GM23338 (cell line): Measurements from ENCODE around the gene CCDC40. TPM values are rescaled to one million over a fixed set of nuclear protein-coding genes. Genes with fewer than 3 reads are reported as not detected.

Experiments used
- ATAC-seq: fragments of 200-7000 bp; cut with Tn5 transposase; 3 replicates; pipeline ENCODE4 v1.9.1; 2020
- DNase-seq: peaks from one replicate; pipeline ENCODE4 v3.0.0-alpha.2; 2015; ENCODE audit warnings: low spot score
- H2AFZ ChIP-seq: fragments of 200-600 bp; sonication (generic); 2 replicates; pipeline ENCODE4 v1.8.0; 2016; ENCODE audit warnings: antibody characterized with exemption, mild to moderate bottlenecking, moderate library complexity
- H3F3A ChIP-seq: fragments of 200-600 bp; sonication (generic); replicated peaks from 2 replicates; pipeline ENCODE4 v1.8.0; 2017; ENCODE audit warnings: antibody characterized with exemption, mixed run types, low read depth
- H3K27ac ChIP-seq: fragments of 200-600 bp; sonication (generic); 2 replicates; pipeline ENCODE4 v1.6.1; 2016; ENCODE audit warnings: low read depth
- H3K27me3 ChIP-seq: fragments of 200-600 bp; sonication (generic); 2 replicates; pipeline ENCODE4 v1.8.0; 2016; ENCODE audit warnings: mild to moderate bottlenecking, mixed run types, moderate library complexity; ENCODE audit not compliant: insufficient read depth
- H3K36me3 ChIP-seq: fragments of 200-600 bp; sonication (generic); 2 replicates; pipeline ENCODE4 v1.8.0; 2016; ENCODE audit warnings: mild to moderate bottlenecking; ENCODE audit not compliant: insufficient read depth
- H3K4me1 ChIP-seq: fragments of 200-600 bp; sonication (generic); 2 replicates; pipeline ENCODE4 v1.8.0; 2016; ENCODE audit warnings: mild to moderate bottlenecking, moderate library complexity; ENCODE audit not compliant: insufficient read depth
- H3K4me2 ChIP-seq: fragments of 200-600 bp; sonication (generic); 2 replicates; pipeline ENCODE4 v1.7.1; 2017; ENCODE audit warnings: mixed run types
- H3K4me3 ChIP-seq: fragments of 200-600 bp; sonication (generic); 2 replicates; pipeline ENCODE4 v1.6.1; 2016; ENCODE audit warnings: mixed run types
- H3K79me2 ChIP-seq: fragments of 200-600 bp; sonication (generic); replicated peaks from 2 replicates; pipeline ENCODE4 v1.8.0; 2017; ENCODE audit warnings: mild to moderate bottlenecking; ENCODE audit not compliant: insufficient read depth
- H3K9me2 ChIP-seq: fragments of 200-600 bp; sonication (generic); 2 replicates; pipeline ENCODE4 v1.8.0; 2017; ENCODE audit not compliant: insufficient read depth
- H4K20me1 ChIP-seq: fragments of 200-600 bp; sonication (generic); replicated peaks from 2 replicates; pipeline ENCODE4 v1.8.0; 2017; ENCODE audit warnings: mild to moderate bottlenecking; ENCODE audit not compliant: insufficient read depth
- H3K27ac Mint-ChIP-seq: 2 replicates; pipeline ENCODE4 v1.8.0; 2020; ENCODE audit warnings: inconsistent platforms, mild to moderate bottlenecking, moderate library complexity, mixed read lengths
- H3K27me3 Mint-ChIP-seq: 3 replicates; pipeline ENCODE4 v1.8.0; 2022; ENCODE audit warnings: low read depth, mild to moderate bottlenecking, moderate library complexity, mixed read lengths, inconsistent platforms; ENCODE audit not compliant: insufficient read depth, poor library complexity
- H3K36me3 Mint-ChIP-seq: 3 replicates; pipeline ENCODE4 v1.8.0; 2021; ENCODE audit warnings: low read depth, mild to moderate bottlenecking, inconsistent platforms, moderate library complexity, mixed read lengths
- H3K4me1 Mint-ChIP-seq: 3 replicates; pipeline ENCODE4 v1.8.0; 2020; ENCODE audit warnings: mild to moderate bottlenecking, inconsistent platforms, mixed read lengths
- H3K4me3 Mint-ChIP-seq: 3 replicates; pipeline ENCODE4 v1.8.0; 2021; ENCODE audit warnings: moderate library complexity, mild to moderate bottlenecking, inconsistent platforms, mixed read lengths
- H3K9me3 Mint-ChIP-seq: 3 replicates; pipeline ENCODE4 v1.8.0; 2020; ENCODE audit warnings: moderate library complexity, mild to moderate bottlenecking, inconsistent platforms, mixed read lengths
- ETS1 ChIP-seq: IDR thresholded peaks from 2 replicates; pipeline ENCODE4 v1.6.1; 2016; ENCODE audit warnings: antibody characterized with exemption
- JUNB ChIP-seq: IDR thresholded peaks from one replicate; pipeline ENCODE4 v1.6.1; 2016; ENCODE audit warnings: antibody characterized with exemption; ENCODE audit not compliant: unreplicated experiment
- NANOG ChIP-seq: IDR thresholded peaks from 2 replicates; pipeline ENCODE4 v1.6.1; 2016; ENCODE audit warnings: antibody characterized with exemption, borderline replicate concordance
- POLR2AphosphoS5 ChIP-seq: IDR thresholded peaks from 2 replicates; pipeline ENCODE4 v1.6.1; 2016; ENCODE audit warnings: antibody characterized with exemption, low read depth
- STAT1 ChIP-seq: IDR thresholded peaks from one replicate; pipeline ENCODE4 v1.6.1; 2016; ENCODE audit warnings: antibody characterized with exemption; ENCODE audit not compliant: unreplicated experiment
- ZNF331 ChIP-seq: fragments of 250-450 bp; sonication (Bioruptor Pico); IDR thresholded peaks from 2 replicates; pipeline ENCODE4 v1.5.0; 2020; ENCODE audit warnings: low read depth, mild to moderate bottlenecking, moderate library complexity
- ZNF462 ChIP-seq: fragments of 250-450 bp; sonication (Bioruptor Pico); IDR thresholded peaks from 2 replicates; pipeline ENCODE4 v1.5.0; 2020; ENCODE audit warnings: mild to moderate bottlenecking, moderate library complexity
- polyA plus RNA-seq: library from polyadenylated mRNA; unstranded; fragments of >200 nt; fragmentation: Nextera tagmentation; extraction: Ambion mirVana; gene quantifications from 2 replicates; pipeline ENCODE4 v1.2.1, GENCODE V29; 2016
- total RNA-seq: library from RNA; depleted of rRNA; stranded (reverse); fragments of >200 nt; shearing (Covaris generic); gene quantifications from 2 replicates; pipeline ENCODE4 v1.2.3, GENCODE V29; 2014
- TF ChIP-seq, protein P1 (sequence below), 2 experiments: fragments of 200-600 bp in 1 of 2; sonication (generic) in 1 of 2; conservative IDR thresholded peaks; 2 replicates each; pipeline versions ENCODE4 v1.5.1 to v1.6.1; 2016 to 2017; ENCODE audit warnings: antibody characterized with exemption in 2 of 2, low read depth in 2 of 2, mild to moderate bottlenecking in 2 of 2, moderate library complexity in 1 of 2
- TF ChIP-seq, protein P2 (sequence below): IDR thresholded peaks from one replicate; pipeline ENCODE4 v1.6.1; 2018; ENCODE audit warnings: antibody characterized with exemption; ENCODE audit not compliant: unreplicated experiment

The CCDC40 gene
- total and polyA plus RNA-seq, 2 experiments from 2014 or later = 7.6 to 8.1 TPM

- TF ChIP-seq ZNF462 (no peak), POLR2AphosphoS5 (no peak), STAT1 (no peak)
- TF ChIP-seq, protein P1, sequence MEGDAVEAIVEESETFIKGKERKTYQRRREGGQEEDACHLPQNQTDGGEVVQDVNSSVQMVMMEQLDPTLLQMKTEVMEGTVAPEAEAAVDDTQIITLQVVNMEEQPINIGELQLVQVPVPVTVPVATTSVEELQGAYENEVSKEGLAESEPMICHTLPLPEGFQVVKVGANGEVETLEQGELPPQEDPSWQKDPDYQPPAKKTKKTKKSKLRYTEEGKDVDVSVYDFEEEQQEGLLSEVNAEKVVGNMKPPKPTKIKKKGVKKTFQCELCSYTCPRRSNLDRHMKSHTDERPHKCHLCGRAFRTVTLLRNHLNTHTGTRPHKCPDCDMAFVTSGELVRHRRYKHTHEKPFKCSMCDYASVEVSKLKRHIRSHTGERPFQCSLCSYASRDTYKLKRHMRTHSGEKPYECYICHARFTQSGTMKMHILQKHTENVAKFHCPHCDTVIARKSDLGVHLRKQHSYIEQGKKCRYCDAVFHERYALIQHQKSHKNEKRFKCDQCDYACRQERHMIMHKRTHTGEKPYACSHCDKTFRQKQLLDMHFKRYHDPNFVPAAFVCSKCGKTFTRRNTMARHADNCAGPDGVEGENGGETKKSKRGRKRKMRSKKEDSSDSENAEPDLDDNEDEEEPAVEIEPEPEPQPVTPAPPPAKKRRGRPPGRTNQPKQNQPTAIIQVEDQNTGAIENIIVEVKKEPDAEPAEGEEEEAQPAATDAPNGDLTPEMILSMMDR (conservative IDR thresholded peaks at IDR 0.05; ENCODE audit: low read depth in 2 of 2) = no peak
Observed at GRCh38 chr17:80055597-80055996, 19.2 kb downstream of the CCDC40 start (continued).

DNA sequence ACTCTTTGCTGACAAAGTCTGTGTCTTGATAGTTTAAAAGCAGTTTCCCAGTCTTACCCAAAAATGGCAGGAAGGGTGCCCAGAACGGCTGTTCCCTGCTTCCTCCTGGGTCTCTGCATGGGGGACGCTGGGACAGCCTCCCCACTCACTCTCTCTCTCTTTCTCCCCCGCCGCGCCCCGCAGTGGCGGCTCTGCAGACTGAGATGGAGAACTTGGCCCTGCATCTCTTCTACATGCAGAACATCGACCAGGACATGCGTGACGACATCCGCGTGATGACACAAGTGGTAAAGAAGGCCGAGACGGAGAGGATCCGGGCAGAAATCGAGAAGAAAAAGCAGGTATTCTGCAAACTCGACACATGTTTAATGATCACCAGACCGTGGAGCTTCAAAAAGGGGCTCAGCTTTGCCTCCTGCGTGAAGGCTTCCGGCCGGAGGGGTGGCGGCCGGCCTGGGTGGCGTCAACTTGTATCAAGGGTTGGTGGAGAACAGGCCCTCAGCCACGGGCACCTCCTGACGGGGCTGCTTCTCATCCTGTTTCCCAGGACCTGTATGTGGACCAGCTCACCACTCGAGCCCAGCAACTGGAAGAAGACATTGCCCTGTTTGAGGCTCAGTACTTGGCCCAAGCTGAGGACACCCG, 22.0 kb downstream of the CCDC40 start:
- peaks cover 10% of the 10 kb centered on the region for H3K27me3 Mint-ChIP-seq
- peaks cover 17% of the 10 kb centered on the region for H3K4me1 Mint-ChIP-seq
- Histone ChIP-seq H3K27me3 (no peaks in the 10 kb centered on the region), H3K79me2 (no peaks in the 10 kb centered on the region), H3K27ac (no peak overlapping the region), H3K4me3 (no peak overlapping the region), H3K36me3 (no peaks in the 10 kb centered on the region), H3K4me1 (peaks cover 6% of the 10 kb centered on the region), H2AFZ (no peak overlapping the region), H3K4me2 (no peak overlapping the region), H3F3A (0 out of 2 replicates have a peak, but pooled peaks cover 4% of the 10 kb centered on the region), H4K20me1 (no peaks in the 10 kb centered on the region), H3K9me2 (no peaks in the 10 kb centered on the region)
- DNase-seq = no peak
- H3K9me3 Mint-ChIP-seq = no peaks in the 10 kb centered on the region
- H3K27ac Mint-ChIP-seq = no peak overlapping the region
- no peak overlapping the region for H3K4me3 Mint-ChIP-seq
- no peak for ATAC-seq
- no peaks in the 10 kb centered on the region; the same call in 1 of the 3 replicates for H3K36me3 Mint-ChIP-seq
- TF ChIP-seq, protein P2, sequence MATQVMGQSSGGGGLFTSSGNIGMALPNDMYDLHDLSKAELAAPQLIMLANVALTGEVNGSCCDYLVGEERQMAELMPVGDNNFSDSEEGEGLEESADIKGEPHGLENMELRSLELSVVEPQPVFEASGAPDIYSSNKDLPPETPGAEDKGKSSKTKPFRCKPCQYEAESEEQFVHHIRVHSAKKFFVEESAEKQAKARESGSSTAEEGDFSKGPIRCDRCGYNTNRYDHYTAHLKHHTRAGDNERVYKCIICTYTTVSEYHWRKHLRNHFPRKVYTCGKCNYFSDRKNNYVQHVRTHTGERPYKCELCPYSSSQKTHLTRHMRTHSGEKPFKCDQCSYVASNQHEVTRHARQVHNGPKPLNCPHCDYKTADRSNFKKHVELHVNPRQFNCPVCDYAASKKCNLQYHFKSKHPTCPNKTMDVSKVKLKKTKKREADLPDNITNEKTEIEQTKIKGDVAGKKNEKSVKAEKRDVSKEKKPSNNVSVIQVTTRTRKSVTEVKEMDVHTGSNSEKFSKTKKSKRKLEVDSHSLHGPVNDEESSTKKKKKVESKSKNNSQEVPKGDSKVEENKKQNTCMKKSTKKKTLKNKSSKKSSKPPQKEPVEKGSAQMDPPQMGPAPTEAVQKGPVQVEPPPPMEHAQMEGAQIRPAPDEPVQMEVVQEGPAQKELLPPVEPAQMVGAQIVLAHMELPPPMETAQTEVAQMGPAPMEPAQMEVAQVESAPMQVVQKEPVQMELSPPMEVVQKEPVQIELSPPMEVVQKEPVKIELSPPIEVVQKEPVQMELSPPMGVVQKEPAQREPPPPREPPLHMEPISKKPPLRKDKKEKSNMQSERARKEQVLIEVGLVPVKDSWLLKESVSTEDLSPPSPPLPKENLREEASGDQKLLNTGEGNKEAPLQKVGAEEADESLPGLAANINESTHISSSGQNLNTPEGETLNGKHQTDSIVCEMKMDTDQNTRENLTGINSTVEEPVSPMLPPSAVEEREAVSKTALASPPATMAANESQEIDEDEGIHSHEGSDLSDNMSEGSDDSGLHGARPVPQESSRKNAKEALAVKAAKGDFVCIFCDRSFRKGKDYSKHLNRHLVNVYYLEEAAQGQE = no peak
- TF ChIP-seq ZNF331 (CRISPR knock-in tag) (no peak), NANOG (no peak), ETS1 (no peak), STAT1 (no peak), JUNB (no peak)
- TF ChIP-seq, protein P1 (conservative IDR thresholded peaks at IDR 0.05; ENCODE audit: low read depth in 2 of 2) = no peak
